Body of pancreas (tissue), 4 donors: ENCODE data around the gene BCL3.

Experiments
- POLR2A ChIP-seq, 3 donors: fragments of 450-650 bp; IDR thresholded peaks; one replicate each; pipeline ENCODE4 v1.6.1; 2016; ENCODE audit warnings: antibody characterized with exemption in 3 of 3, mild to moderate bottlenecking in 2 of 3
- TF ChIP-seq, protein P1 (sequence below), 7 experiments: fragments of 450-650 bp in 4 of 7; fragments of 200-600 bp in 3 of 7; sonication (generic) in 3 of 7; IDR thresholded peaks; one replicate each; pipeline ENCODE4 v1.5.1; 2016 to 2019; ENCODE audit warnings: antibody characterized with exemption in 7 of 7

DNA sequence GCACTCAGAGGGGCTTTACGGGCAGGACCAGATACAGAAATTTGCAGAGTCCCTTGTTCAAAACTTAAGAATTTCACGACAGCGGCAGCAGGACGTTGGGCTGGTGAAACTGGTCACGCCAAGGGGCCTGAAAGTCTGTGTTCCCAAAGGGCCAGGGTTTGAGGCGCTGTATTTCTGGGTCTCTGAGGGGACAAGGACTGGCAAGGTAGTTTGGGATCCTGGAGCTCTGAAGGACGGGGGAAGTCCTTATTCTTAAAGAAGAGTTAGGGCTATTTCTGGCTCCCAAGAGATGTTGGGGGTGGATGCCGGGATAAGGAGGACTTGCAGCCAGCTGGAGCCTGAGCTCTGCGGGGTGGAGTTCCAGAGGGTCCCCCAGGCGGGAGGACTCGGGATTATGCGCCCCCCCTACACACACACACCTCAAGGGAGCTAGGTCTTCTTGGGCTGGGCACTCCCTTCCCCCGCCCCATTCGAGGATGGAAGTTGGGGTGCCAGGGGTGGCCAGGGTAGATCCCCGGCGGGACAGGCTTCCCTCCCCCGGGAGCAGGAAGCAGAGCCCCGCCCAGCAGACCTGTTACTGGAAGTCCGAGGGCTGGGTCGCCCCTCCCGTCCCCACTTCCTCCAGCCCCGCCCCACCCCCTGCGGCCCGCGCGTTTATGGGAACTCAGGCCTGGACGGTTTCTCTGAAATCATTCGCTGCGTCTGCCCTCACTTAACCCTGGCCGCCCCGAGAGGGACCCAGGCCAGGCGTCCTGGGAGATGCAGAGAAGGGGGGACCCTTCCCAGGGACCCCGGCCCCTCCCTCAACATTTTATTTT is 5.6 kb downstream of the BCL3 start:
- TF ChIP-seq, protein P1, sequence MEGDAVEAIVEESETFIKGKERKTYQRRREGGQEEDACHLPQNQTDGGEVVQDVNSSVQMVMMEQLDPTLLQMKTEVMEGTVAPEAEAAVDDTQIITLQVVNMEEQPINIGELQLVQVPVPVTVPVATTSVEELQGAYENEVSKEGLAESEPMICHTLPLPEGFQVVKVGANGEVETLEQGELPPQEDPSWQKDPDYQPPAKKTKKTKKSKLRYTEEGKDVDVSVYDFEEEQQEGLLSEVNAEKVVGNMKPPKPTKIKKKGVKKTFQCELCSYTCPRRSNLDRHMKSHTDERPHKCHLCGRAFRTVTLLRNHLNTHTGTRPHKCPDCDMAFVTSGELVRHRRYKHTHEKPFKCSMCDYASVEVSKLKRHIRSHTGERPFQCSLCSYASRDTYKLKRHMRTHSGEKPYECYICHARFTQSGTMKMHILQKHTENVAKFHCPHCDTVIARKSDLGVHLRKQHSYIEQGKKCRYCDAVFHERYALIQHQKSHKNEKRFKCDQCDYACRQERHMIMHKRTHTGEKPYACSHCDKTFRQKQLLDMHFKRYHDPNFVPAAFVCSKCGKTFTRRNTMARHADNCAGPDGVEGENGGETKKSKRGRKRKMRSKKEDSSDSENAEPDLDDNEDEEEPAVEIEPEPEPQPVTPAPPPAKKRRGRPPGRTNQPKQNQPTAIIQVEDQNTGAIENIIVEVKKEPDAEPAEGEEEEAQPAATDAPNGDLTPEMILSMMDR (IDR thresholded peaks at IDR 0.05), result no peak
- TF ChIP-seq POLR2A (IDR thresholded peaks at IDR 0.05), result peak; percentile 40 to 77 (median 55)
